Measurements from ENCODE around the gene SST. TPM values are rescaled to one million over a fixed set of nuclear protein-coding genes. Genes with fewer than 3 reads are reported as not detected.

Gene SST
- total RNA-seq, 2 experiments from 2014 or later: not detected

- H3K27ac Mint-ChIP-seq: no peak overlapping the region
Measured at GRCh38 chr3:187679638-187680396, 9.6 kb upstream of the SST start.

GRCh38 chr3:187678726-187679268 is 8.6 kb upstream of the SST start:
- CTCF ChIA-PET: interaction anchor here (0.5 to 14.7 kb wide), 54 partner anchors 8 to 1486 kb away, joined by 3 to 283 read pairs (median 5); partner anchors contain the start of gene RTP4
- no peak overlapping the region for H3K4me3 Mint-ChIP-seq
- no peaks in the 10 kb centered on the region for H3K36me3 Mint-ChIP-seq (ENCODE audit: low read depth)
- H3K9me3 Mint-ChIP-seq: no peaks in the 10 kb centered on the region
- peaks cover 31% of the 10 kb centered on the region for H3K27me3 Mint-ChIP-seq (ENCODE audit: low read depth)
- no peak overlapping the region for H3K27ac Mint-ChIP-seq
- intact Hi-C loops (cut with micrococcal nuclease): loop anchor here (1.0 to 10.0 kb wide), 5 partner anchors 36 to 564 kb away; no protein-coding TSS in a partner anchor
- no peaks in the 10 kb centered on the region for H3K4me1 Mint-ChIP-seq (ENCODE audit: low read depth)
- peak; percentile 64 for DNase-seq

More at GRCh38 chr3:187679638-187680396, 9.6 kb upstream of the SST start:
- intact Hi-C loops (cut with micrococcal nuclease): loop anchor here (1.0 to 10.0 kb wide), 5 partner anchors 34 to 565 kb away; no protein-coding TSS in a partner anchor
- Mint-ChIP-seq H3K27me3 (ENCODE audit: low read depth) (peaks cover 28% of the 10 kb centered on the region), H3K4me3 (no peak overlapping the region), H3K4me1 (ENCODE audit: low read depth) (peaks cover 6% of the 10 kb centered on the region), H3K36me3 (ENCODE audit: low read depth) (no peaks in the 10 kb centered on the region), H3K9me3 (peaks cover under 1% of the 10 kb centered on the region)
- CTCF ChIA-PET: interaction anchor here (0.6 to 14.7 kb wide), 63 partner anchors 9 to 1485 kb away, joined by 3 to 283 read pairs (median 5); partner anchors contain the start of gene RTP4
- peak; percentile 80 for DNase-seq

- intact Hi-C loops (cut with micrococcal nuclease): loop anchor here (10.0 kb wide), 1 partner anchor 563 kb away; no protein-coding TSS in a partner anchor
- CTCF ChIA-PET: interaction anchor here (0.6 to 14.7 kb wide), 10 partner anchors 13 to 716 kb away, joined by 3 to 283 read pairs (median 6); no protein-coding TSS in a partner anchor
- Mint-ChIP-seq H3K27ac (no peak overlapping the region), H3K9me3 (no peaks in the 10 kb centered on the region), H3K36me3 (ENCODE audit: low read depth) (no peaks in the 10 kb centered on the region), H3K4me1 (ENCODE audit: low read depth) (no peaks in the 10 kb centered on the region), H3K4me3 (no peak overlapping the region), H3K27me3 (ENCODE audit: low read depth) (peaks cover 30% of the 10 kb centered on the region)
- no peak for DNase-seq
Measured at GRCh38 chr3:187677604-187678003, 7.4 kb upstream of the SST start.

- Mint-ChIP-seq H3K27ac (no peak overlapping the region), H3K36me3 (ENCODE audit: low read depth) (no peaks in the 10 kb centered on the region), H3K4me3 (no peak overlapping the region), H3K27me3 (ENCODE audit: low read depth) (peaks cover 56% of the 10 kb centered on the region), H3K4me1 (ENCODE audit: low read depth) (peaks cover 3% of the 10 kb centered on the region), H3K9me3 (no peaks in the 10 kb centered on the region)
- CTCF ChIA-PET: interaction anchor here (0.6 to 14.7 kb wide), 2 partner anchors 353 to 450 kb away, joined by 7 to 283 read pairs; no protein-coding TSS in a partner anchor
- DNase-seq: no peak
- intact Hi-C loops (cut with micrococcal nuclease): loop anchor here (10.0 kb wide), 1 partner anchor 558 kb away; no protein-coding TSS in a partner anchor
Measured at GRCh38 chr3:187673012-187673411, 2.8 kb upstream of the SST start.

DNA sequence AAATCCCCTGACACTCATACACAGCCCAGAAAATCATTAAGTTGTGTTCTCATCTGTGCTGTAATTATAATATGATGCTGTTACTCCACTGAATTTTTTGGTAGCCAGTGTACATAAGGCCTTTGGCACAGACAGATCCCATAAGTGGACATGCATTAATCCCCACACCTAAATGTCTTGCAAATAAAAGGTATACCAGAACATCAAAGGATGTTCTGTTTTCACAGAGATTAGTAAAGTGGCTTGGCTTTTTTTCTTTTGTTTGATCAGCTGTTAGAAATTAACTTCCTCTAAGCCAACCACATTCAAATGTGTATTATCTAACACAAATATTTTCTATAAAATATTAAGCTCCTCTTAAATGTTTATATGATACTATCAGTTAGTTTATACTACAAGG is 2.7 kb downstream of the SST start:
- Mint-ChIP-seq H3K27me3 (ENCODE audit: low read depth) (peaks cover 59% of the 10 kb centered on the region), H3K4me1 (ENCODE audit: low read depth) (peaks cover 12% of the 10 kb centered on the region), H3K4me3 (no peak overlapping the region), H3K27ac (no peak overlapping the region), H3K36me3 (ENCODE audit: low read depth) (no peaks in the 10 kb centered on the region), H3K9me3 (no peaks in the 10 kb centered on the region)
- intact Hi-C loops (cut with micrococcal nuclease): no loop called here
- CTCF ChIA-PET: interaction anchor here (0.6 to 3.6 kb wide), 8 partner anchors 9 to 1148 kb away, joined by 3 to 21 read pairs (median 4); no protein-coding TSS in a partner anchor
- no peak for DNase-seq

DNA sequence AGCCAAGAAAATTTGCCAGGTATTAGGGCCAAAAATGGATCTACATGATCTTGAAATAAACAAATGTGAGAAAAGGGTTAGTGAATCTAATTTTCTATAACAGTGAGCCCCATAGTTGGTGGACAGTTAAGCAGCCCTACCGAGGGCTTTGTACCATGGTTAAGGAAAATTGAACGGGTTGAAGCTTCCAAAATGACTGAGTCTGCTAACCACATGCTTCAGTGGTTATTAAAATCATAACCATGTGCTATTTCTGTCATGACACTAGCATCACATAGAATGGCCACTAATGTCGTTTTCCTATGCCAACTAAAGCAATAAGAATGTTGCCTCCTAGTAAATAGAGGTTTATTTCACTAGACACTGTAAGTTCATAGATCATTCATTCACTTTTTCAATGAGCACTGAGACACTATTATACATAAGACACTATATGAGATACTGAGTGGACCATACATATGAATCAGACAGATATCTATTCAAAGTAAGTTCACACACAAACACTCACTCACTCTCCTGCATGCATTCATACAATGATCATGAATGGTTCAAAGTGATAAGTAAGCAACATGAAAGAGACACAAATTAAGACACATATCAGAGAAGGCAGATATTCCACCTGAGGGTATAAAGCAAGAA is 4.3 kb downstream of the SST start:
- H3K27ac Mint-ChIP-seq: no peak overlapping the region
- H3K27me3 Mint-ChIP-seq (ENCODE audit: low read depth): peaks cover 51% of the 10 kb centered on the region
- H3K9me3 Mint-ChIP-seq: no peaks in the 10 kb centered on the region
- intact Hi-C loops (cut with micrococcal nuclease): no loop called here
- H3K36me3 Mint-ChIP-seq (ENCODE audit: low read depth): no peaks in the 10 kb centered on the region
- H3K4me3 Mint-ChIP-seq: no peak overlapping the region
- peaks cover 12% of the 10 kb centered on the region for H3K4me1 Mint-ChIP-seq (ENCODE audit: low read depth)
- CTCF ChIA-PET: interaction anchor here (2.7 kb wide), 1 partner anchor 13 kb away, joined by 17 read pairs; no protein-coding TSS in a partner anchor
- no peak for DNase-seq

DNA sequence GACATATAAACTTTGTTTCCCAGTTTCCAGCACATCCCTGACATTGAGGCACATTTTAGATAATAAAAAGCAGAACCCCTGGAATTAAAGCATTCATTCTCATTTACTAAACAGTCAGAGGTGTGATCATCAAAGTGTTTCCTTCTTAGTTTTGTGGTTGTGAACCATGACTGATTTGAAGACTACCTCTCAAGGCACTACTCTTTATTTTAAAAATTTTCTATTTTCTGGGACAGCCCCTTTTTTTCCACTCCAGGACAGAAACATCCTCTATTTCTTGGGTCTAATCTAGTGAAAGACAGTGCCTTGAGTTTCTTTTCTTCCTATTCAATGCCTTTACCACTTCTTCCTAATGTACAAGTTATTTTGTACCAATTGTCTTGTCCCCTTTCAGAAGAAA is 5.2 kb downstream of the SST start:
- Mint-ChIP-seq H3K36me3 (ENCODE audit: low read depth) (no peaks in the 10 kb centered on the region), H3K27me3 (ENCODE audit: low read depth) (peaks cover 45% of the 10 kb centered on the region), H3K4me1 (ENCODE audit: low read depth) (peaks cover 12% of the 10 kb centered on the region), H3K4me3 (no peak overlapping the region), H3K27ac (no peak overlapping the region), H3K9me3 (no peaks in the 10 kb centered on the region)
- intact Hi-C loops (cut with micrococcal nuclease): no loop called here
- no peak for DNase-seq
- CTCF ChIA-PET: interaction anchor here (1.2 to 2.7 kb wide), 2 partner anchors 11 to 14 kb away, joined by 5 to 17 read pairs; no protein-coding TSS in a partner anchor

GRCh38 chr3:187662848-187663409 is 7.3 kb downstream of the SST start:
- intact Hi-C loops (cut with micrococcal nuclease): no loop called here
- peaks cover 36% of the 10 kb centered on the region for H3K27me3 Mint-ChIP-seq (ENCODE audit: low read depth)
- H3K4me1 Mint-ChIP-seq (ENCODE audit: low read depth): peaks cover 9% of the 10 kb centered on the region
- no peaks in the 10 kb centered on the region for H3K9me3 Mint-ChIP-seq
- H3K4me3 Mint-ChIP-seq: no peak overlapping the region
- no peak overlapping the region for H3K27ac Mint-ChIP-seq
- CTCF ChIA-PET: interaction anchor here (1.1 to 2.7 kb wide), 3 partner anchors 16 to 18 kb away, joined by 3 to 17 read pairs (median 7); no protein-coding TSS in a partner anchor
- H3K36me3 Mint-ChIP-seq (ENCODE audit: low read depth): no peaks in the 10 kb centered on the region
- DNase-seq: no peak

DNA sequence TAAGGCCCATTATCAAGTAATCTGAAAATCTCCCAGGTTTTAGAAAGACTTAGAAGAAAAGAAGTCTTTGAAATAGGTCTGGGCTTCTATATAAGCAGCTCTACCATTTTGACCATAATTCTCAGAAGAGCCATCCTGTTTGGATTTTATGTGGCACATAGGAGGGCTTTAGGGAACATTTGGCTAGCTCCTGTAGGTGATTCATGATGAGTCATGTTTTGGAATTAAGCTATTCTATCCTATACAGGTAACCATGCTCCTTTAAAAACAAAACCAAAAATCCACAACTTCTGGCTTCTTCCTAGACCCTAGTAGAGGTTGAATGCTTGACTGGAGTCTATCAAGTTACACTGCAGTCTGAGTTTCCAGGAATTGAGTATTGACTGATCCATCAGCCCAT is 8.9 kb downstream of the SST start:
- H3K4me3 Mint-ChIP-seq: no peak overlapping the region

DNA sequence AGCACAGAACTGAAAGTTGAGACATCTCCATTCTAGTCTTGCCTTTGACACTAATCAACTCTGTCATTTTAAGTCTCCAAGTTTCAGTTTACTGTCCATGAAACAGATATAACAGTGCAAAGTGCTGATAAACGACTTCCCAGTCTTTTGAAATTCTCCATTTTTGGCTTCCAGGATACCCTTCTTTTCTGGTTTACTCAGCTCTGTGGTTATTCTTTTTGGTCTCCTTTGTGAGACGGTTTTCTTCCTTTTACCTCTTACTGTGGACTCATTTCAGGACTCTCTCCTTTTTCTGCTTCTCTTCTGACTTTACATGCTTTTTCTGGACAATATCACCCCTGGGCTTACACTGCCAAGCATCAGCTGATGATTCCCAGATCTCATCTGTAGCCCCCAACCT is 18.9 kb downstream of the SST start:
- DNase-seq: no peak
- peaks cover 34% of the 10 kb centered on the region for H3K27me3 Mint-ChIP-seq (ENCODE audit: low read depth)
- intact Hi-C loops (cut with micrococcal nuclease): no loop called here
- CTCF ChIA-PET: no interaction called here
- H3K27ac Mint-ChIP-seq: no peak overlapping the region
- H3K4me1 Mint-ChIP-seq (ENCODE audit: low read depth): no peaks in the 10 kb centered on the region
- no peak overlapping the region for H3K4me3 Mint-ChIP-seq
- no peaks in the 10 kb centered on the region for H3K9me3 Mint-ChIP-seq
- H3K36me3 Mint-ChIP-seq (ENCODE audit: low read depth): no peaks in the 10 kb centered on the region

More for the DNA sequence above, 8.9 kb downstream of the SST start:
- intact Hi-C loops (cut with micrococcal nuclease): no loop called here
- no peaks in the 10 kb centered on the region for H3K9me3 Mint-ChIP-seq
- CTCF ChIA-PET: no interaction called here
- H3K4me1 Mint-ChIP-seq (ENCODE audit: low read depth): peaks cover 9% of the 10 kb centered on the region
- DNase-seq: no peak
- H3K27ac Mint-ChIP-seq: no peak overlapping the region
- no peaks in the 10 kb centered on the region for H3K36me3 Mint-ChIP-seq (ENCODE audit: low read depth)
- peaks cover 29% of the 10 kb centered on the region for H3K27me3 Mint-ChIP-seq (ENCODE audit: low read depth)

DNA sequence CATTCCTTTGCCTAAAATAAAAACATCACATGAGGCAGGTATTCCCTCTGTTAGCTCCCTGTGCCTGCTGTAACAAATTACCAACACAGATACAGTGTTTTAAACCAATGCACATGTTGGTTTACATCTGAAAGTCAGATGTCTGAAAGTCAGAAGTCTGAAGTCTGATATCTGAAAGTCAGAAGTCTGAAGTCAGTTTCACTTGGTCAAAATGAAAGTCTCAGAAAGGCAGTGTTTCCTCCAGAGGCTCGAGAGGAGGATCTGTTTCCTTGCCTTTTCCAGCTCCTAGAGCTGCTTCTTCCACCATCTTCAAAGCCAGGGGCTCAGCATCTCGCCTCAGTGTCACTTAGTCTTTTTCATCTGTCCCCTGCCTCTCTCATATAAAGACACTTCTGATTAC is 22.0 kb downstream of the SST start:
- H3K36me3 Mint-ChIP-seq (ENCODE audit: low read depth): no peaks in the 10 kb centered on the region
- peaks cover 26% of the 10 kb centered on the region for H3K27me3 Mint-ChIP-seq (ENCODE audit: low read depth)
- CTCF ChIA-PET: no interaction called here
- no peak for DNase-seq
- H3K4me1 Mint-ChIP-seq (ENCODE audit: low read depth): no peaks in the 10 kb centered on the region
- no peaks in the 10 kb centered on the region for H3K9me3 Mint-ChIP-seq
- H3K27ac Mint-ChIP-seq: no peak overlapping the region
- H3K4me3 Mint-ChIP-seq: no peak overlapping the region
- intact Hi-C loops (cut with micrococcal nuclease): no loop called here
